Kidney epithelial cell (primary cell): ENCODE measurements around the gene TBCD. TPM values are rescaled to one million over a fixed set of nuclear protein-coding genes. Genes with fewer than 3 reads are reported as not detected.
"Not testable (repeated sequence)": the region's sequence is repeated elsewhere in the genome, so short reads cannot be mapped to it uniquely, and the experiment has no call there.

ENCODE experiments used
- DNase-seq: peaks from one replicate; pipeline ENCODE4 v3.0.0-alpha.2; 2010; ENCODE audit warnings: low read depth
- H3K27me3 ChIP-seq: 2 replicates; pipeline ENCODE4 v1.6.0; 2011; ENCODE audit warnings: low read length; ENCODE audit not compliant: control insufficient read depth, insufficient read depth
- H3K36me3 ChIP-seq: 2 replicates; pipeline ENCODE4 v1.5.1; 2011; ENCODE audit warnings: low read length; ENCODE audit not compliant: control insufficient read depth, insufficient read depth
- H3K4me3 ChIP-seq: 2 replicates; pipeline ENCODE4 v1.5.1; 2011; ENCODE audit warnings: low read depth, mild to moderate bottlenecking, control low read depth, low read length
- CTCF ChIP-seq: IDR thresholded peaks from 2 replicates; pipeline ENCODE4 v1.5.1; 2011; ENCODE audit warnings: mild to moderate bottlenecking, moderate library complexity, low read length, control low read depth, inconsistent platforms; ENCODE audit not compliant: insufficient read depth, poor library complexity, severe bottlenecking
- total RNA-seq: library from RNA; depleted of rRNA; stranded (reverse); fragments of >200 nt; gene quantifications from 2 replicates; pipeline ENCODE4 v1.2.3, GENCODE V29; 2015

Gene TBCD
- total RNA-seq, 1 donor from 2014 or later = 69.6 TPM

- no peak for TF ChIP-seq CTCF
- DNase-seq = no peak
These were observed 200.2 kb downstream of the TBCD start for GRCh38 chr17:82952019-82952418.

GRCh38 chr17:82955106-82955505 lies 203.2 kb downstream of the TBCD start:
- not testable (repeated sequence) for H3K27me3 ChIP-seq, H3K4me3 ChIP-seq, DNase-seq, H3K36me3 ChIP-seq

More at GRCh38 chr17:82952019-82952418, 200.2 kb downstream of the TBCD start:
- H3K27me3 ChIP-seq = no peaks in the 10 kb centered on the region
- H3K36me3 ChIP-seq = no peaks in the 10 kb centered on the region
- no peak overlapping the region for H3K4me3 ChIP-seq

- DNase-seq, H3K4me3 ChIP-seq, H3K27me3 ChIP-seq, H3K36me3 ChIP-seq: not testable (repeated sequence)
These were observed 203.8 kb downstream of the TBCD start for GRCh38 chr17:82955627-82956026.

GRCh38 chr17:82956146-82956725 lies 204.4 kb downstream of the TBCD start:
- H3K4me3 ChIP-seq = no peak overlapping the region
- no peak for DNase-seq
- no peaks in the 10 kb centered on the region for H3K36me3 ChIP-seq
- no peaks in the 10 kb centered on the region for H3K27me3 ChIP-seq
- no peak for TF ChIP-seq CTCF

GRCh38 chr17:82956726-82957468 lies 205.0 kb downstream of the TBCD start:
- Histone ChIP-seq H3K27me3 (no peaks in the 10 kb centered on the region), H3K36me3 (no peaks in the 10 kb centered on the region), H3K4me3 (no peak overlapping the region)
- no peak for DNase-seq
- TF ChIP-seq CTCF = no peak

GRCh38 chr17:82957469-82957795 lies 205.6 kb downstream of the TBCD start:
- no peaks in the 10 kb centered on the region for H3K27me3 ChIP-seq
- no peak for TF ChIP-seq CTCF
- no peaks in the 10 kb centered on the region for H3K36me3 ChIP-seq
- no peak for DNase-seq
- no peak overlapping the region for H3K4me3 ChIP-seq

- Histone ChIP-seq H3K27me3 (no peaks in the 10 kb centered on the region), H3K4me3 (no peak overlapping the region), H3K36me3 (no peaks in the 10 kb centered on the region)
- no peak for DNase-seq
- no peak for TF ChIP-seq CTCF
These were observed 206.2 kb downstream of the TBCD start for GRCh38 chr17:82957961-82958561.
